Measurements from ENCODE around the gene ADCY3.

Gene ADCY3

GRCh38 chr2:24950102-24950501 lies 30.1 kb upstream of the ADCY3 start:
- TF ChIP-seq, protein P1, sequence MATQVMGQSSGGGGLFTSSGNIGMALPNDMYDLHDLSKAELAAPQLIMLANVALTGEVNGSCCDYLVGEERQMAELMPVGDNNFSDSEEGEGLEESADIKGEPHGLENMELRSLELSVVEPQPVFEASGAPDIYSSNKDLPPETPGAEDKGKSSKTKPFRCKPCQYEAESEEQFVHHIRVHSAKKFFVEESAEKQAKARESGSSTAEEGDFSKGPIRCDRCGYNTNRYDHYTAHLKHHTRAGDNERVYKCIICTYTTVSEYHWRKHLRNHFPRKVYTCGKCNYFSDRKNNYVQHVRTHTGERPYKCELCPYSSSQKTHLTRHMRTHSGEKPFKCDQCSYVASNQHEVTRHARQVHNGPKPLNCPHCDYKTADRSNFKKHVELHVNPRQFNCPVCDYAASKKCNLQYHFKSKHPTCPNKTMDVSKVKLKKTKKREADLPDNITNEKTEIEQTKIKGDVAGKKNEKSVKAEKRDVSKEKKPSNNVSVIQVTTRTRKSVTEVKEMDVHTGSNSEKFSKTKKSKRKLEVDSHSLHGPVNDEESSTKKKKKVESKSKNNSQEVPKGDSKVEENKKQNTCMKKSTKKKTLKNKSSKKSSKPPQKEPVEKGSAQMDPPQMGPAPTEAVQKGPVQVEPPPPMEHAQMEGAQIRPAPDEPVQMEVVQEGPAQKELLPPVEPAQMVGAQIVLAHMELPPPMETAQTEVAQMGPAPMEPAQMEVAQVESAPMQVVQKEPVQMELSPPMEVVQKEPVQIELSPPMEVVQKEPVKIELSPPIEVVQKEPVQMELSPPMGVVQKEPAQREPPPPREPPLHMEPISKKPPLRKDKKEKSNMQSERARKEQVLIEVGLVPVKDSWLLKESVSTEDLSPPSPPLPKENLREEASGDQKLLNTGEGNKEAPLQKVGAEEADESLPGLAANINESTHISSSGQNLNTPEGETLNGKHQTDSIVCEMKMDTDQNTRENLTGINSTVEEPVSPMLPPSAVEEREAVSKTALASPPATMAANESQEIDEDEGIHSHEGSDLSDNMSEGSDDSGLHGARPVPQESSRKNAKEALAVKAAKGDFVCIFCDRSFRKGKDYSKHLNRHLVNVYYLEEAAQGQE (IDR thresholded peaks at IDR 0.05; ENCODE audit: insufficient read depth in 1 of 2, low read depth in 2 of 2, low read length in 2 of 2), result no peak
- TF ChIP-seq FOXP2 (optimal IDR thresholded peaks at IDR 0.05; ENCODE audit: borderline replicate concordance, extremely low read depth, extremely low read length, insufficient read depth), result no peak
- no peak for TF ChIP-seq SIN3A (IDR thresholded peaks at IDR 0.05; ENCODE audit: borderline replicate concordance, insufficient read depth, low read length)
- no peak for TF ChIP-seq POLR2AphosphoS5 (IDR thresholded peaks at IDR 0.05; ENCODE audit: low read depth, low read length)
- no peak for TF ChIP-seq TAF1 (IDR thresholded peaks at IDR 0.05; ENCODE audit: borderline replicate concordance, insufficient read depth, low read length)

- TF ChIP-seq POLR2AphosphoS5 (IDR thresholded peaks at IDR 0.05; ENCODE audit: low read depth, low read length) (no peak), TAF1 (IDR thresholded peaks at IDR 0.05; ENCODE audit: borderline replicate concordance, insufficient read depth, low read length) (no peak), FOXP2 (optimal IDR thresholded peaks at IDR 0.05; ENCODE audit: borderline replicate concordance, extremely low read depth, extremely low read length, insufficient read depth) (no peak), SIN3A (IDR thresholded peaks at IDR 0.05; ENCODE audit: borderline replicate concordance, insufficient read depth, low read length) (no peak)
- TF ChIP-seq, protein P1 (IDR thresholded peaks at IDR 0.05; ENCODE audit: insufficient read depth in 1 of 2, low read depth in 2 of 2, low read length in 2 of 2), result no peak
Measured at GRCh38 chr2:24948506-24948905, 28.5 kb upstream of the ADCY3 start.

GRCh38 chr2:24947561-24948157 lies 27.6 kb upstream of the ADCY3 start:
- no peak for TF ChIP-seq TAF1 (IDR thresholded peaks at IDR 0.05; ENCODE audit: borderline replicate concordance, insufficient read depth, low read length)
- no peak for TF ChIP-seq POLR2AphosphoS5 (IDR thresholded peaks at IDR 0.05; ENCODE audit: low read depth, low read length)
- TF ChIP-seq, protein P1 (IDR thresholded peaks at IDR 0.05; ENCODE audit: insufficient read depth in 1 of 2, low read depth in 2 of 2, low read length in 2 of 2), result no peak
- TF ChIP-seq SIN3A (IDR thresholded peaks at IDR 0.05; ENCODE audit: borderline replicate concordance, insufficient read depth, low read length), result no peak
- no peak for TF ChIP-seq FOXP2 (optimal IDR thresholded peaks at IDR 0.05; ENCODE audit: borderline replicate concordance, extremely low read depth, extremely low read length, insufficient read depth)

DNA sequence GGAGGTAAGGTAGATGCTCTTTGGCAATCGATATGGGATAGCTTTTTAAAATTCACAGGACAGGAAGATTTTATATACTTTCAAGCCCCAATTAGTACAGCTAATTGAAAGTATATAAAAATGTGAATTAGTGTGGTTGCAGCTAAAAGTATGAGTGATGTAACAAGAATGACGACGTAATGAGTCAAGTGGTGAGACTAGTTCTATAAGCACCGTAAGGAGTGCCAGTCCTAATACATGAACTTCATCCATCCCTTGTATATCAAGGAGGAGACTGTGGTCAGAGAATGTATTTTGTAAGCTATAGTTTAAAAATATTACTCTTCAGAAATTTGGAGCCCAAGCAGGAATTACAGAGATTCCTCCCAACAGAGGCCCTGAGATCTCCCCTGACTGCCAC lies 25.9 kb upstream of the ADCY3 start:
- TF ChIP-seq POLR2AphosphoS5 (IDR thresholded peaks at IDR 0.05; ENCODE audit: low read depth, low read length) (no peak), FOXP2 (optimal IDR thresholded peaks at IDR 0.05; ENCODE audit: borderline replicate concordance, extremely low read depth, extremely low read length, insufficient read depth) (no peak), TAF1 (IDR thresholded peaks at IDR 0.05; ENCODE audit: borderline replicate concordance, insufficient read depth, low read length) (no peak), SIN3A (IDR thresholded peaks at IDR 0.05; ENCODE audit: borderline replicate concordance, insufficient read depth, low read length) (no peak)
- TF ChIP-seq, protein P1 (IDR thresholded peaks at IDR 0.05; ENCODE audit: insufficient read depth in 1 of 2, low read depth in 2 of 2, low read length in 2 of 2), result no peak
